HG02588 (cell line): ENCODE results near the gene NDUFS7.
"Not testable (repeated sequence)": the region's sequence is repeated elsewhere in the genome, so short reads cannot be mapped to it uniquely, and the experiment has no call there.

Source experiments
- ATAC-seq: cut with Tn5 transposase; IDR thresholded peaks from one replicate; pipeline ENCODE4 v1.9.1; 2021; ENCODE audit warnings: mild to moderate bottlenecking, moderate library complexity; ENCODE audit not compliant: unreplicated experiment

NDUFS7 gene

DNA sequence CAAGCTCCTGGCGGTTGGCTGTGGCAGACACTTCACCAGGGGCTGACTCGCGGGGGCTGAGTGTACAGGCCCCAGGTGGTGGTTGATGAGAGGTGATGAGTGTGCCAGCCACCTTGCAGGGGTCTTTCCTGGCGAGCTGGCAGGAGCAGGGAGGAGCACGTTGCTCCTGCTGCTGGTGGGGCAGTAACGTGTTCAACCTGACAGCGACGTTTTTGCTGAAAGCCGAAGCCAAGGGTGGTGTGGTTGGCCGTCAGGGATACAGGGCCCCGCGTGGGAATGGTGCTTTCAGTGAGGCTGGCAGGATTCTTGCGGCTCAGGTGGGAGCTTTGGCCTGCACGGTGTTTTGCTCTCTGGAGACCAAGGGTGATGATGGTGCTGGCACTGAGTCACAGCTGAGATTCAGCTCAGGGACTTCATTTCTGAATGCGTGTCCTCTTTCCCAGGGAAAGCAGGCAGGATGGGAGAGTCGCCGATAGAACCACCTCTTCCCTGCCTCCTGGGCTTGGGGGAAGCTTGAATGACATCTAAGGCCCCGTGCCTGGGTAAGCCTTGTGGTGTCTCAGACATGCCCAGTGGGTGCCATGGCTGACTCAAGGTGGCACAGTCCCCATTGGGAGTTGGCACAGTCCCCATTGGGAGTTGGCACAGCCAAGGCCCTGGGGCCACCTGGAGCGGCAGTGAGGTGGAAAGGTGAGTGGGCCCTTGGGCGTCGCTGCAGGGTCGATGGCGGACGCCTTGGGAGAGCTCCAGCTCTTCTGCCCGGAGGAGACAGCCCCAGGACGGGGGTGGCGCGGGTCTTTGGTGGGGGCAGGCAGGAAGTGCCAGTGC is 32.5 kb downstream of the NDUFS7 start:
- ATAC-seq: no peak

DNA sequence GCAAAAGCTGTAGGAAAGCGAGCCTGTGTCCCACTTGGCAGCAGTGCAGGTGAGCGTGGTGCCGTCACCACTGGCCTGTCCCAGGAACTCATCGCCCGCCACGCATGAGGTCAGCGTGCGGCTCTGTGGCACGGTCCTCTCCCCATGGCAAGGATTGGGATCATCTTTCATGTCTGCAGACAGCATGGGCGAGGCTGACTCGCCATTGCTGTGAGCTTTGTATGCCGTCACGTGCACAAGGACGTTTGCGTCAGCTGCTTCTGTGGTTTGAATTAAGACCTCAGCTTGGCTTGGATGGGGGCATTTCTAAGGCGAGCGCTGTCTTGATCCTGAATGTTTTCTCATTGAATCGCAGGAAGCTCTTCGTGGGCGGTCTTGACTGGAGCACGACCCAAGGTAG is 33.4 kb downstream of the NDUFS7 start:
- no peak for ATAC-seq

DNA sequence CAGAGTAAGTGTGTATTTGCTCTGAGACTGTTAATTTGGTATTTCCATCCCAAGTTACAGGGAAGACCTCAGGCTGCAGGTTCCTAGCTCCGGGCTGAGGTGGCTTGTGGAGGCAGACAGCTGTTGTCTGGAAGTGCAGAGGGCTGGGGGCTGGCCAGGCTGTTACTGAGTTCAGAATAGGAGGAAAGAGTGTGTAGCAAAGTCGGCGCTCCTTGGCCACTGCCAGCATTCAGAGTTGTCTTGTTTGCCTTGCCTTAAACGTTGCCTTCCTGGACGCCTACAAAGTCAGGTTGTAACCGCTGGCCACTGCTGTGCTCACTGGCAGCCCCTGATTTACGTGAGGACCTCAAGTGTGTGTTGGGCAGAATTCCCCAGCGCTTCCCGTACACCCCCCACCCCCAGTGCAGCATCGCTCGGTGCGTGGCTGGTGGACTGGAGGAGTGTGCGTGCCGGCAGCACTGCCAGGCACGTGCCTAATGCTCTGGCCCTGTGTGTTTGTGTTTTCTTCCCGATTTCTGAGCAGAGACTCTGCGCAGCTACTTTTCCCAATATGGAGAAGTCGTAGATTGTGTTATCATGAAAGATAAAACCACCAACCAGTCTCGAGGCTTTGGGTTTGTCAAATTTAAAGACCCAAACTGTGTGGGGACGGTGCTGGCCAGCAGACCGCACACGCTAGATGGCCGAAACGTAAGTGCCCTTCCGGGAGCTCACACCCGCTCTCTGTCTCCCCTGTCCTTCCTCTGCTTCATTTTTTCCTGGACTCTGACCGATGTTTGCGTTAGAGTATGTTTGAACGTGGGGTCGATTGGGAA is 34.2 kb downstream of the NDUFS7 start:
- no peak for ATAC-seq

DNA sequence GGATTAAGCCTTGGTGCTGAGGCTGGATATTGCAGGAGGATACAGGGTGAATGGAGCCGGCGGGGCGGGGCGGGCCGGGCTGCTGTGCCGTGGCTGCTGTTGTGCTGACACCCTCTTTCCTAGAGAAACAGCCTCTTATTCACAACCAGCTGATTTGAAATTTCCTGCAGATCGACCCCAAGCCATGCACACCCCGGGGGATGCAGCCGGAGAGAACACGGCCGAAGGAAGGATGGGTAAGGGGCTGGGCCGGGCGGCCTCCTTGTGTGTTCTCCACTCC is 34.7 kb downstream of the NDUFS7 start:
- no peak for ATAC-seq

DNA sequence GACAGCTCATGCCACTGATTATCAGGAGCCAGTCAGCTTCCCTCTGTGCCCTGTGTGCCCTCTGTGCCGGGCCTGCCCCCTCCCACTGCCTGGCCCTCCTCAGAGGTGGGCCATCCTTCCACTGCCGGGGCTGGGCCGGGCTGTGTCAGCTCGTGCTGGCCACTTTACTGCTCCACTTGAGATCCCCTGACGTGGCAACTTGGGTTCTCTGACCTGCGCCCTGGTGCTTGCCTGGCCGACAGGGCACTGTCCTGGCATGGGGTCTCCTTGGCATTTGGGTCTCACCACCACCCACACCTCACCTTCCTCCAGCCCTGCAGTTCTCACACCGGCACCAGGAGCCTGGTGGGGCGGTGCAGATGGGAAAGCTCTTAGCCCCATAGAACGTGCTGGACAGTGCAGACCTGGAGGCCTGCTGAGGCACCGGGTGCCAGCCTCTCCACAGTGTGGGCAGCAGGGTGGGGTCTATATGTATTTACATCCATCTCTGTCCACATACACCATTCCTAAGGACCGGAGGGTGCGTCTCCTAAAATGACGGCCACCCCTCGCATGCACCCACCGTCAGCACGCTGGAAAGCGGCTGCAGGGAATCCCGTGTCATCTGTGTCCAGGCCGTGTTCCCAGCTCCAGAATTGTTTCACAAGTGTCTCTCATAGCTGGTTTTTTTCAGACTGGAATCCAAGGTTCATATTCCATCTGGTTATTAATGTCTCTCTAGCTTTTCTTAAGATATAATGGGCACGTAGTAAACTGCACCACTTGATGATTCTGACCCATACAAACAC is 35.4 kb downstream of the NDUFS7 start:
- no peak for ATAC-seq

DNA sequence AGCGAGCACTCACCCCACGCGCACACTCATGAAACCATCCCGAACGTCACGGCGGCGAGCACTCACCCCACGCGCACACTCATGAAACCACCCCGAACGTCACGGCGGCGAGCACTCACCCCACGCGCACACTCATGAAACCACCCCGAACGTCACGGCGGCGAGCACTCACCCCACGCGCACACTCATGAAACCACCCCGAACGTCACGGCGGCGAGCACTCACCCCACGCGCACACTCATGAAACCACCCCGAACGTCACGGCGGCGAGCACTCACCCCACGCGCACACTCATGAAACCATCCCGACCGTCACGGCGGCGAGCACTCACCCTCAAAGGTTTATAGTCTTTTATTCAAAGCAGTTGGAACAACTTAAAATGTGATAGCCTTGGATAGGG is 36.4 kb downstream of the NDUFS7 start:
- not testable (repeated sequence) for ATAC-seq

DNA sequence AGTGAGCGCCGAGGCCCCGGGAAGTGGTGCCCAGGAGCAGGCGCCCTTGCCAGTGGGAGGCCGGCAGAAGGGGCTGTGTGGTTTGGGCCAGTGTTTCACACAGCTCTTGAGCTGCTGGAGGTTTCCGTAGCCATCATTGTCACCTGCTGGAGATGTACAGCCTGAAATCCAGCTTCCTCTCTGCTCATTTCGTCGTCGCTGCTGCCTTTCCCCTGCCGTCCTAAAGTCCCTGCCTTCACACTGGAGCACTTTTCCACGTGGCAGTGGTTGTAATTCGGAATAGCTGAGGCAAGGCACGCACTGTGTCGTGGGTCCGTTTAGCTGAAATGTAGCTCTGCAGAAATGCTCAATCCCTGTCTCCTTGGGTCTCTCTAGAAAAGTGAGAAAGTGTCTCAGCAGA is 36.9 kb downstream of the NDUFS7 start:
- ATAC-seq: no peak

DNA sequence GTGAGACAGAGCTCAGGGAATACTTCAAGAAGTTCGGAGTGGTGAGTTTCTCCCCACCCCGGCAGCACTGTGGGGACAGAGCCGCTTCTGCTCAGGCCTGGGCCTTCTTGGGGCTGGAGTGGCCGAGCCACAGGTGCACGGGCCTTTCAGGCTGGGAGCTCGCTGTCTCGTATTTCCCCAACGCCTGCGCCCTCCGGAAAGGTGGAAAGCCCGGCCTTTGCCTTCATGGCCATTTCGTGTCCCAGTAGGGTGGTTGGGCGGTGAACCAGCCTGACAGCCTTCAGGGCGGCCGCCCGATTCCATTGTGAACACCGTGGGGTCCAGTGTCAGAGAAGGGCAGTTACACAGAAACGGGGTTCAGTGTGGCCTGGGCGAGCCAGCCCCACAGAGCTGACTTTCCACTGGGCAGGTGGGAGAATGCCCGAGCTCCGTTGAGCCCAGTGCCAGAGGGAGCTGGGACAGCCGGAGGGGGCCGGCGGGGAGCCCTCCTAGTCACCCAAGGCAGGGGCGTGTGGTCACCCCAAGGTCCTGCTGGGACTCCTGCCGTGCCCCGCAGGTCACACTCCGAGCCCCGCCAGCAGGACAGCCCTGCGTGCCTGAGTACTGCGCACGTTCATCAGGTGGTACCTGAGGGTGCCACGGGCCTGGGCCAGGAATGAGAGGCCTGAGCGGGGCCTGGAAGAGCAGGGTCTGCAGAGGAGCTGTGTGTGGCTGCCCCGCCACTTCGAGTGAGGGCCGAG is 37.7 kb downstream of the NDUFS7 start:
- no peak for ATAC-seq

DNA sequence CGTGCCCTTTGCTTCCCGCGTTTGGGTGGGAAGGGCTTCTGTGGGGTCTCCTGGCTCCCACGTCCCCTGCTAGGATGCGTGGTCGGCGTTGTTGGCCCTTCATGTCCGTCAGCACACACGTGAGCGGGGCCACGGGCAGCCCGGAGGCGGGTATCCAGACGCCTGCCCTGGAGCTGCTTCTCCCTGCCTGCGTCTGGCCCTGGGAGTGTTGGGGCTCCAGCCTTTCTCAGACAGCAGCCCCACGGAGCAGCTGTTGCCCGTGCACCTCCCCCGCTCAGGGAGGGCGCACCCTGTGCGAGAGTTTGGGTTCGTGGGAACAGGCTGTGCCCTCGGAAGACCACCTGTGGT is 38.2 kb downstream of the NDUFS7 start:
- ATAC-seq: no peak

DNA sequence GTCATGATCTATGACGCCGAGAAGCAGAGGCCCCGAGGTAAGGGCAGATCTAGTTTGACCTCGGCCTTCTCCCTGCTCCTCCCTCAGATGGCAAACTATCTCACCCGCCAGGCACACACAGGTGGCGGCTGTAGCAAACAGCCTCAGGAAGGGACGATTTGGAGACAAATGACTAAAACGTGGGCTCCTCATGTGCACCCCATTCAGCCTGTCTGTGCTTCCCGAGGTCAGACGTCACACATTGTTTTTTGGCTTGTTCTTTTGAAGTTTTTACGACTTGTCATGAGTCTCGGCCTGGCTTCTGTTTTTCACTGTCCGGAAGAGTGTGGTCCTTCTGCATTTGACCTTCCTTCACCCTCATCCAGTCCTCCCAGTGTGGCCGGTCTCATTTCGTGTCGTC is 38.7 kb downstream of the NDUFS7 start:
- no peak for ATAC-seq

DNA sequence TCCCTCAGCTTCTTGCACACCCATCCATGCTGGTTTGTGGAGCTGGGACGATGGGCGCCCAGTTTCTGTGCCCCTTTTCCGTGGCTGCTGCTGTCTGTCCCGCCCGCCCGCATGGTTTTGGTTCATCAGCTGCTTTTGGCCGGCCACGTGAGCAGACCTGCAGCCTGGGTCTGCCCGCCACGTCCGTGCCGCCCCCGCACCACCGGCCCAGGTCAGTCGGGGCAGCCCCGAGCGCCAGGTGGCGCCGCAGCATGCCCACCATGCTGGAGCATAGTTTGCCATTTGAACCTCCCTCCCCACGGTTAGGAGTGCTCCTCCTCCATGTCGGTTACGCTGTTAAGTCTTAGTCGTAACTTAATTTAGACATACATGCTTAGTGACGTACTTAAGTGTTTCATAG is 39.2 kb downstream of the NDUFS7 start:
- ATAC-seq: no peak

DNA sequence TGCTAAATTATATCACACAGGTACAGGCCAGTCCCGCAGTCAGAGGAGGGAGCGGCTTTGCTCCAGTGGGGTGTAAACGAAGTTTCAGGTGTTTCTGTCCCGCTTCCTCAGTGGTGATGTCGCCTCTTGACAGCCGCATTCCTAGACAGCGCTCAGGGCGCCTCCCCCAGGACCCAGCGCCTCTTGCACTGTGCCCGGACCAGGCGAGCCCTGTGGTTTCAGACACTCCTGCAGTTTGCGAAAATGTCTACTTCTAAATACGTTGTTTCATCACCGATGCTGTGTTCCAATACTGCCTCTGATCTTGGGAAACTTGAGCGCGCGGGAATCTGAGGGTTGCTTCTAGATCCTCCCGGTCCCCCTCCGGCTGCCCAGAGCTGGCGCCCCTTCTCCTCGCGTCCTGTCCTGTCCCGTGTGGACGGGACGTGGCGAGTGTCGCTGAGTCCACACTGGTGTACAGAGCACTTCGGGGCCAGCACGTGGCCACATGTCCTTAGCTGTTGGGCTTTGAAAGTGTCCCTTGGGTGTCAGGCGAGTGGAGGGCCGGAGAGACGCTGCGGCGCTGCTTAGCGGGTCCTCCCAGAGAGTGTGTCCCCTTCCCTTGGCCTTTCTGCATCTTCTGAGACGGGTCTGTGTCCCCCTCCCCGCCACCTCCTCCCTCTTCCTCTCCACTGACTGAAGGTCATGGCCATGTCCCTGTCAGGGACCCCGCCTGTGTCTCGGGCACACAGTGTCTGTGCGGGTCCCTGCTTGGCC is 39.9 kb downstream of the NDUFS7 start:
- ATAC-seq: no peak

DNA sequence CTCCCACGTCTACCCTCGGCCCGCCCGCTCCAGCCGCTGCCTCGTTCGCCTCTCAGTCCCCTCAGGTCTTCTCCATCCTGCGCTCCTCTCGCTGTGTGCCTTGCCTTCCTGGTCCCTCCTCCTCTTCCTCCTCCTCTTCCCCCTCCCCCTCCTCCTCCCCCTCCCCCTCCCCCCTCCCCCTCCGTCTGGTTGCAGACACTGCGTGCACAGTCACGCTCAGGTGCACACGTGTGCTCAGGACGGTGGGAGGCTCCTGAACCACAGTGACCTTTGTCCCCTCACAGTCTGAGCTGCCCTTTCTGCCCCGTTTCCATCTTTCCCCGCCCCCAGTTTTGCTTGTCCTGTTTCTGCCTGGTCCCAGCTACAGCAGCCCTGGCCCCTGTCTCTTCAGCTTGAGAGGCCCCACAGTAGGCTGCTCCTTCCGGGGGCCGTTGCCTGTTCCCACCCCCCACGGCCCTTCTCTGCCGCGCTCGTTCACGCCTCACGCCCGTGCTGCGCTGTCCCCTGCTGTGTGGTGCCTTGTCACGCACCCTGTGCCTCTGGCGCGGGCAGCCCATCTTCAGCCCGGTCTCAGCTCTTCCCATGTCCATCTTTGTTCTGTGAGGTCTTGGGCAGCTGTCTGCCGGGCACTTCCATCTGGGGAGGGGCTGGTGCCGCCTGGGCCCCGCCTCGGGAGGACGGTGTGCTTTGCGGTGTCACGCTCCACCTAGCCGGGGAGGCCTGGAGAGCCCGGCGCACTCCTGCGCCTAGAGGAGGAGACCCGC is 40.7 kb downstream of the NDUFS7 start:
- ATAC-seq: no peak

DNA sequence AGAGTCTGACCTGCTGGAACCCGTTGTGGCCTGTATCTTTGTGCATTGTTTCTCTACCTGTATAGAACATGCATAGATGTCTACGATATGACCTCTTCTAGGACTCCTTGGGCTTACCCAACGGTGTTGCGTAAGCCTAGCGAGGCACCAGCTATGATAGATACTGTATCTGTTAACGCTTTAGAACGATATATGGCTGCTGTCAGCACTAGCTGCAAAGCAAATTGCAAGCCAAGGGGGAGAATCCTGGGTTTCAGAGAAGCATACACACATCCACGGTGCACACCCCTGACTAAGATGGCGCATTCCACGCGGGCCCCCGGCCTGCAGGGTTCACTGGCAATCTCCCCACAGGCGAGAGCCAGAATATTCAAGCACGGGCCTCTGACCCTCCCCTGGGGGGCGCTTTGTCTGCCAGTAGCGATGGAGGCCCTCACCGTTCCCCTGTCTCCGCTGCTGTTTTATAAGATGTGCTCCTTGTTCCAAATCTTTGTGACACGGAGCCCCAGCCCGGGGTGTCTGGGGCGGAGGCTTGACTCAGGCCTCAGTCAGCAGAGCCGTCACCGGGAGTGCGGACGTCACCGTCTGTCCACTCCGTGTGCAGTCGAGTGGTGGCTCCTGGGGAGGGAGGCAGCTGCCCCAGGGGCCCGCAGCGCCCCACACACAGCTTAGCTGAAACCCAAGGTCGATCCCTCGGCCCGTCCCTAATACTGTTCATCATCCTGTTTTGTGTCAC is 41.6 kb downstream of the NDUFS7 start:
- no peak for ATAC-seq

DNA sequence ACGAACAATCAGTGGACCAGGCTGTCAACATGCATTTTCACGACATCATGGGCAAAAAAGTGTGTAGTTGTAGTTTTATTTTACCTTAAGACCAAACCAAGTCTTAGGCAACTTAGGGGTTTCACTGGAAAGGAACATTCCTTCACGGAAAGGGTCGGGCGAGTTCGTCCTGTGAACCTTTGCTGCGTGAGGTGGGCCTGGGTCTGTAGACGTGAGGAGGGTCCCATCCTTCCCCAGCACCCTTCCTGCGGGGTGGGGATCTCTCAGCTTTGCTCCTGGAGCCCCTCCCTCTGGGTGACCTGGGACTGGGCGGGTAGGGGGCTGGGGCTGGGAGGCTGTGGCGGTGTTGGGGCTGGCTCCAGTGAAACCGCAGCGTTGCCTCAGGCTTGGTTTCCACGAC is 42.2 kb downstream of the NDUFS7 start:
- no peak for ATAC-seq

DNA sequence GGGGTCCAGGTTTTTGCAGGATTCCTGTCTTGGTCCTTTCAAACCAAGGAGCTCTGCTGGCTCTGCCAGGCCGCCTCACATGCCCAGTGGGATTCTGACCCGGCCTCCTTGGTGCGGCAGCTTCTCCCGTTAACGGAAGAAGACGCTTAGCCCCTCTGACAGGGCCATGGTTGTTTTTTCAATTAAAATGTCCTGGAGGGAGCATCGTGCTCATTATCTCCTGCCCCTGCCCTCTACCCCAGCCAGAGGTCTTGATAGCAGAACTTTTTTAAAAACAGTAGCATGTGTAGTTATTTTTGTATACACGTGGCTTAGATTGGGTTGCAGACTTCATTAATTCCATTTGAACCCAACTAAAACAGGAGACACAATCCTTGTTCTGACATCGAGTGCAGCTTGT is 43.0 kb downstream of the NDUFS7 start:
- no peak for ATAC-seq

DNA sequence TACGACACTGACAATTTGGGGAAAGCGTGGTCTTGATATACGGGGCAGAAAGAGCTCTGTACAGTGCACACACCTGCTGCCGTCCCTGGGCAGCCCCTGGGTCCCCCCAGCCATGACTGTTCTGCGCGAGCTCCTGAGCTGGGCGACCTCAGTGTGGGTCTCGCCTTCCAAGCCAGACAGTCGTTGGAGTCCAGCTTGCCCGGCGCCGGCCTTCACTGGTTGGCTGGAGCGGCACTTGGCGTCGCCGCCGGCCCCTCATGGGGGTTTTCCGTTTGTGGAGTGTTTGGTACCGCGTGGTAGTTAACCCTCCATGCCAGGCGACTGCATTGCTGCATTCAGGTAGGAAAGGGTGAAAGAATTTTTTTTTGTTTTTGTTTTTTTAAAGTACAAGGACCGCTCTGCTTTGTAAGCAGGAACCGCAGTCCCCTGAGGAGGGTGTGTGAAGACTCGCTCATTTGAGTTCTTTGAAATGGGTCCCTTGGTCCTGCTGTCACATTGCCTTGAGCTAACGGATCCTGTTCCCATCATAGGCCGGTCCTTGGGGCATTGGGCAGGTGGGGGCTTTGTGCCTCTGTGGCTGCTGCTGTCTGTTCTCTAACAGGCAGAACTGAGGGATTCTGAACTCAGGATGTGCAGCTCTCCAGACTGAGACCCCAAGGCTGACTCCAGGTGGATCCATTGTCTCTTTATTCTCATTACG is 43.7 kb downstream of the NDUFS7 start:
- no peak for ATAC-seq

DNA sequence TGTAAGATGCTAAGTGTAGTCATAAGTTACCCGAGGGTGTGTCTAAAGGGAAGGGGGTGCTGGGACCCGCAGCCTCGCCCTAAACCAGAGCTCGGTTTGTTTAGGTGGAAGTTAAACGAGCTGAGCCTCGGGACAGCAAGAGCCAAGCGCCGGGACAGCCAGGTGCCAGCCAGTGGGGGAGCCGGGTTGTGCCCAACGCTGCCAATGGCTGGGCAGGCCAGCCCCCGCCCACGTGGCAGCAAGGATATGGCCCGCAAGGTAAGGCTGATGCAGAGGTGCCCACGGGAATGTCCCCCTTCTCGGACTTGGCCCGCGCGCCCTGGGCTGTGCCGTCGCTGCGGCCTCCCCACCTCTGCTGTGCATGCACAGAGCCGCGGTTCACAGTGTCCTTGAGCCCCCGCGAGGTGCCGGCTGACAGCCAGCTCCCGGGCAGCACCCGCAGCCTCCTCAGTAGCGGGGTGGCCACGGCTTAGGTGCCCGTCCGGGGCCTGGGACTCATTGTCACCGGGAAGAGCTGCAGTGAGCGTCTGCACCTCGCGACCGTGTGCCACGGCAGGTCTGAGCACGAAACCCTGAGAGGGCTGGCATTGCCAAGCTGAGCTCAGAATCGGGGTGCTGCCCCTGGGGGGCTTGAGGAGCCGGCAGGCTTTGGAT is 45.2 kb downstream of the NDUFS7 start:
- ATAC-seq: no peak
